ENCODE measurements around the gene LRTM2.

LRTM2 gene

GRCh38 chr12:1820191-1820895 lies at the start of gene LRTM2:
TSS of gene LRTM2 (plus strand) at chr12:1820565. CDS start at chr12:1828149, 7,584 bp downstream.
- peaks cover 23% of the 10 kb centered on the region for H3K27me3 ChIP-seq (ENCODE audit: control insufficient read depth, insufficient read depth, low read length)
- H3K9me3 ChIP-seq (ENCODE audit: control insufficient read depth, insufficient read depth, low read length) = no peaks in the 10 kb centered on the region
- peak within 1 kb of the TSS; percentile 16 for H3K4me3 ChIP-seq (ENCODE audit: low read depth, low read length)
- H3K9ac ChIP-seq (ENCODE audit: low read depth, low read length) = no peak within 1 kb of the TSS
- H3K4me1 ChIP-seq (ENCODE audit: control insufficient read depth, insufficient read depth, low read length) = no peaks in the 10 kb centered on the region
- H3K36me3 ChIP-seq (ENCODE audit: control insufficient read depth, insufficient read depth, low read length) = no peaks in the 10 kb centered on the region

DNA sequence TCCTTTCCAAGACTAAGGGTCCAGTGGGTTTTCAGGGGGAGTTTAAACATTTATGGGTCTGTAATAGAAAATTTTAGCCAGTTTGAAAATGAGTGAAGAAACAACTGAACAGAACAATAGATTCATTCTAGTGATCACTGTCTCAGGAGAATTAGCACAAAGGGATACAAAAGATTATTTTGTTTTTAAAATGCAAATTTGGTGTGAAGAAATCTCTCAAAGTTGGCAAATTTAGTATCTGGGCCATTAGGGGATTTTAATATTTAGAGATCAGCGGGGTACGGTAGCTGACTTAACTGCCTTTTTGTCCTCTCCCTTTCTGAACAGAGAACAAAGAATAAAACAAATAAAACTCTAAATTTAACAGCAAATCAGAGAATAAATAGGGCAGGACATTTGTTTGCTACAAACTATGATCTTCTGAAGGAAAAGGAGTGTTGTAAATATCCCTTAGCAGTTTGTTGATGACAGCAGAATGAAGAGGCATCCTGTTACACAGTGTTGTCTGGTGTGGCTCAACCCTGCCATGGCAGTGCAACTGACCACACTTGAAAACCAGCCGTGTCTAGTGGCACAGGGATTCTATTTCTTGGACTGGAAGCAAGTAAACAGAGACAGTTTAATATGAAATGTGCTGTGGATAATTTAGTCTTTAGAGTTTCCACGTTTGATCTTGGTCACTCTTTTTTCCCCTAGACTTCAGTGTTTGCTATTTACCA lies 46.3 kb upstream of the LRTM2 start:
- no peak overlapping the region for H3K9ac ChIP-seq (ENCODE audit: low read depth, low read length)
- no peak overlapping the region for H3K4me3 ChIP-seq (ENCODE audit: low read depth, low read length)
- H3K36me3 ChIP-seq (ENCODE audit: control insufficient read depth, insufficient read depth, low read length) = no peaks in the 10 kb centered on the region
- no peaks in the 10 kb centered on the region for H3K27me3 ChIP-seq (ENCODE audit: control insufficient read depth, insufficient read depth, low read length)
- H3K4me1 ChIP-seq (ENCODE audit: control insufficient read depth, insufficient read depth, low read length) = no peaks in the 10 kb centered on the region
- H3K9me3 ChIP-seq (ENCODE audit: control insufficient read depth, insufficient read depth, low read length) = no peaks in the 10 kb centered on the region

GRCh38 chr12:1776170-1776921 lies 44.0 kb upstream of the LRTM2 start:
- H3K36me3 ChIP-seq (ENCODE audit: control insufficient read depth, insufficient read depth, low read length) = no peaks in the 10 kb centered on the region
- H3K9ac ChIP-seq (ENCODE audit: low read depth, low read length) = no peak overlapping the region
- H3K4me3 ChIP-seq (ENCODE audit: low read depth, low read length) = no peak overlapping the region
- no peaks in the 10 kb centered on the region for H3K27me3 ChIP-seq (ENCODE audit: control insufficient read depth, insufficient read depth, low read length)
- no peaks in the 10 kb centered on the region for H3K4me1 ChIP-seq (ENCODE audit: control insufficient read depth, insufficient read depth, low read length)
- H3K9me3 ChIP-seq (ENCODE audit: control insufficient read depth, insufficient read depth, low read length) = no peaks in the 10 kb centered on the region

DNA sequence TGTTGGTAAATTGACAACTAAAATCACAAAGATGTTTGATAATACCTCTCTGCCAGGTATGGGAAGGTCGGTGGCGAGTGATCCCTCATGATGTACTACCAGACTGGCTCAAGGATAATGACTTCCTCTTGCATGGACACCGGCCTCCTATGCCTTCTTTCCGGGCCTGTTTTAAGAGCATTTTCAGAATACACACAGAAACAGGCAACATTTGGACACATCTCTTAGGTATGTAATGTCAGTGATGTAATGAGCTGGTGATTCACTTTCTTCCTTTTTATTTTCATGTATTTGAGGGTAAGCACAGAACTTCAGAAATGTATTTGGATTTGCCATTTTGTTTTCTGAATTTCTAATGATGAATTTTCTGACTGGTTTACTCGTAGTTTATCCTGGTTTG lies 42.6 kb upstream of the LRTM2 start:
- Histone ChIP-seq H3K9ac (ENCODE audit: low read depth, low read length) (no peak overlapping the region), H3K9me3 (ENCODE audit: control insufficient read depth, insufficient read depth, low read length) (no peaks in the 10 kb centered on the region), H3K4me1 (ENCODE audit: control insufficient read depth, insufficient read depth, low read length) (no peaks in the 10 kb centered on the region), H3K36me3 (ENCODE audit: control insufficient read depth, insufficient read depth, low read length) (no peaks in the 10 kb centered on the region), H3K4me3 (ENCODE audit: low read depth, low read length) (no peak overlapping the region), H3K27me3 (ENCODE audit: control insufficient read depth, insufficient read depth, low read length) (no peaks in the 10 kb centered on the region)

DNA sequence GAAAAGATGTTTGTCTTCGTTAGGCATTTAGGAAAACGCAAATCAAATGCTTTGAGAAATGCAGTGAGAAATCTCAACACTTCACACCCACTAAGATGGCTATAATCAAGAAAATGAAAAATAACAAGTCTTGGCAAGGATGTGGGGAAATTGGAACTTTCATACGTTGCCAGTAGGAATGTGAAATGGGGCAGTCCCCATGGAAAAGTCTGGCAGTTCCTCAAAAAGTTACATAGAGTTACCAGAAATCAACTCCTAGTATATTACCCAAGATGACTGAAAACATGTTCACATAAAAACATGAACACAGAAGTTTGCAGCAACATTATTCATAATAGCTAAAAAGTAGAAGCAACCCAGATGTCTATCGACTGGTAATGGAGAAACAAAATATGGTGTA lies 41.5 kb upstream of the LRTM2 start:
- H3K36me3 ChIP-seq (ENCODE audit: control insufficient read depth, insufficient read depth, low read length) = no peaks in the 10 kb centered on the region
- H3K27me3 ChIP-seq (ENCODE audit: control insufficient read depth, insufficient read depth, low read length) = no peaks in the 10 kb centered on the region
- H3K9ac ChIP-seq (ENCODE audit: low read depth, low read length) = no peak overlapping the region
- H3K9me3 ChIP-seq (ENCODE audit: control insufficient read depth, insufficient read depth, low read length) = no peaks in the 10 kb centered on the region
- H3K4me1 ChIP-seq (ENCODE audit: control insufficient read depth, insufficient read depth, low read length) = no peaks in the 10 kb centered on the region
- no peak overlapping the region for H3K4me3 ChIP-seq (ENCODE audit: low read depth, low read length)

GRCh38 chr12:1779783-1780182 lies 40.6 kb upstream of the LRTM2 start:
- Histone ChIP-seq H3K9ac (ENCODE audit: low read depth, low read length) (no peak overlapping the region), H3K4me3 (ENCODE audit: low read depth, low read length) (no peak overlapping the region), H3K9me3 (ENCODE audit: control insufficient read depth, insufficient read depth, low read length) (no peaks in the 10 kb centered on the region), H3K4me1 (ENCODE audit: control insufficient read depth, insufficient read depth, low read length) (no peaks in the 10 kb centered on the region), H3K27me3 (ENCODE audit: control insufficient read depth, insufficient read depth, low read length) (no peaks in the 10 kb centered on the region), H3K36me3 (ENCODE audit: control insufficient read depth, insufficient read depth, low read length) (no peaks in the 10 kb centered on the region)

GRCh38 chr12:1781772-1782171 lies 38.6 kb upstream of the LRTM2 start:
- H3K4me3 ChIP-seq (ENCODE audit: low read depth, low read length) = no peak overlapping the region
- no peak overlapping the region for H3K9ac ChIP-seq (ENCODE audit: low read depth, low read length)
- no peaks in the 10 kb centered on the region for H3K9me3 ChIP-seq (ENCODE audit: control insufficient read depth, insufficient read depth, low read length)
- no peaks in the 10 kb centered on the region for H3K36me3 ChIP-seq (ENCODE audit: control insufficient read depth, insufficient read depth, low read length)
- no peaks in the 10 kb centered on the region for H3K4me1 ChIP-seq (ENCODE audit: control insufficient read depth, insufficient read depth, low read length)
- no peaks in the 10 kb centered on the region for H3K27me3 ChIP-seq (ENCODE audit: control insufficient read depth, insufficient read depth, low read length)

DNA sequence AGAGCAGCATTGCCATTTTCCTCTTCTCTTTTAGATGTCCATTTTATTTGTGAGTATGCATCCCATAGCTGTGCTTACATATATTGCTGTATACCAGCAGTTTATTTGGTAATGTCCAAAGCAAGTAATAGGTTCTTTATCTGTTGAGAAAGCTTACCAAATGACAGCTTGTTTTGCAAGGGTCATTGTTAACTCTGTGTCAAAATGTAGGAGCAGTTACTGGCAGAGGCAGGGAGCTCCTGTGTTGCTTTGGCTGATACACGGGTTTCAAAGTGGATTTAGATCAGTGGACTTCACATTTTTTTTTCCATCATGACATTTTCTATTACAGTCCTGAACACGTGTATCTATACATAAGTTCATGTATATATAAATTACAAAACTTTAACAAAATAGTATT lies 38.1 kb upstream of the LRTM2 start:
- no peak overlapping the region for H3K4me3 ChIP-seq (ENCODE audit: low read depth, low read length)
- H3K4me1 ChIP-seq (ENCODE audit: control insufficient read depth, insufficient read depth, low read length) = no peaks in the 10 kb centered on the region
- H3K36me3 ChIP-seq (ENCODE audit: control insufficient read depth, insufficient read depth, low read length) = no peaks in the 10 kb centered on the region
- no peaks in the 10 kb centered on the region for H3K9me3 ChIP-seq (ENCODE audit: control insufficient read depth, insufficient read depth, low read length)
- H3K9ac ChIP-seq (ENCODE audit: low read depth, low read length) = no peak overlapping the region
- H3K27me3 ChIP-seq (ENCODE audit: control insufficient read depth, insufficient read depth, low read length) = no peaks in the 10 kb centered on the region

DNA sequence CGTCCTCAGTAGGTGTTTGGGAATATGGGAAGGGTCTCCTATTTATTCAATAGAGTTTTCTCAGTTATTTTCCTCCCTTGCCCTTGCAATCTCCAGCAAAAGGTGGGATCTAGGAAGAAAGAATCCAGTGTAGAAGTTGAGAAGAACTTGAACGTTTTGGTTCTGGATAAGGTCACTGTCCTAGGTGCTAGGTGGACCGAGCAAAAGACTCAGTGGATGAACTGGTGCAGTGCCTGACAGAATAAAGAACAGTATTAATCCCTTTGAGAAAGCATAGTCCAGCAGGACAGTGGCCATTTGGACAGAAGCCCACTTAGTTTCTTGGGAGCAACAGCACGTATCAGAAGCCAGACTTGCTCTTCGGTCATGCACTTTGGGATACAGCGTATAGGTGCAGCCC lies 32.7 kb upstream of the LRTM2 start:
- Histone ChIP-seq H3K4me3 (ENCODE audit: low read depth, low read length) (no peak overlapping the region), H3K9me3 (ENCODE audit: control insufficient read depth, insufficient read depth, low read length) (no peaks in the 10 kb centered on the region), H3K4me1 (ENCODE audit: control insufficient read depth, insufficient read depth, low read length) (no peaks in the 10 kb centered on the region), H3K36me3 (ENCODE audit: control insufficient read depth, insufficient read depth, low read length) (no peaks in the 10 kb centered on the region), H3K27me3 (ENCODE audit: control insufficient read depth, insufficient read depth, low read length) (no peaks in the 10 kb centered on the region), H3K9ac (ENCODE audit: low read depth, low read length) (no peak overlapping the region)

GRCh38 chr12:1790444-1790843 lies 29.9 kb upstream of the LRTM2 start:
- Histone ChIP-seq H3K9ac (ENCODE audit: low read depth, low read length) (no peak overlapping the region), H3K4me1 (ENCODE audit: control insufficient read depth, insufficient read depth, low read length) (no peaks in the 10 kb centered on the region)

GRCh38 chr12:1791104-1791841 lies 29.1 kb upstream of the LRTM2 start:
- no peaks in the 10 kb centered on the region for H3K4me1 ChIP-seq (ENCODE audit: control insufficient read depth, insufficient read depth, low read length)
- peaks cover under 1% of the 10 kb centered on the region for H3K27me3 ChIP-seq (ENCODE audit: control insufficient read depth, insufficient read depth, low read length)
- no peak overlapping the region for H3K4me3 ChIP-seq (ENCODE audit: low read depth, low read length)
- no peak overlapping the region for H3K9ac ChIP-seq (ENCODE audit: low read depth, low read length)
- no peaks in the 10 kb centered on the region for H3K9me3 ChIP-seq (ENCODE audit: control insufficient read depth, insufficient read depth, low read length)
- no peaks in the 10 kb centered on the region for H3K36me3 ChIP-seq (ENCODE audit: control insufficient read depth, insufficient read depth, low read length)

More at GRCh38 chr12:1790444-1790843, 29.9 kb upstream of the LRTM2 start:
- Histone ChIP-seq H3K27me3 (ENCODE audit: control insufficient read depth, insufficient read depth, low read length) (no peaks in the 10 kb centered on the region), H3K4me3 (ENCODE audit: low read depth, low read length) (no peak overlapping the region), H3K9me3 (ENCODE audit: control insufficient read depth, insufficient read depth, low read length) (no peaks in the 10 kb centered on the region), H3K36me3 (ENCODE audit: control insufficient read depth, insufficient read depth, low read length) (no peaks in the 10 kb centered on the region)

Measured in iPS-15b (cell line).